HG03135 (cell line): ENCODE data around the gene ZIC1.

Experiments used
- ATAC-seq: cut with Tn5 transposase; IDR thresholded peaks from one replicate; pipeline ENCODE4 v1.9.1; 2021; ENCODE audit warnings: mild to moderate bottlenecking, moderate library complexity; ENCODE audit not compliant: unreplicated experiment

ZIC1 gene

DNA sequence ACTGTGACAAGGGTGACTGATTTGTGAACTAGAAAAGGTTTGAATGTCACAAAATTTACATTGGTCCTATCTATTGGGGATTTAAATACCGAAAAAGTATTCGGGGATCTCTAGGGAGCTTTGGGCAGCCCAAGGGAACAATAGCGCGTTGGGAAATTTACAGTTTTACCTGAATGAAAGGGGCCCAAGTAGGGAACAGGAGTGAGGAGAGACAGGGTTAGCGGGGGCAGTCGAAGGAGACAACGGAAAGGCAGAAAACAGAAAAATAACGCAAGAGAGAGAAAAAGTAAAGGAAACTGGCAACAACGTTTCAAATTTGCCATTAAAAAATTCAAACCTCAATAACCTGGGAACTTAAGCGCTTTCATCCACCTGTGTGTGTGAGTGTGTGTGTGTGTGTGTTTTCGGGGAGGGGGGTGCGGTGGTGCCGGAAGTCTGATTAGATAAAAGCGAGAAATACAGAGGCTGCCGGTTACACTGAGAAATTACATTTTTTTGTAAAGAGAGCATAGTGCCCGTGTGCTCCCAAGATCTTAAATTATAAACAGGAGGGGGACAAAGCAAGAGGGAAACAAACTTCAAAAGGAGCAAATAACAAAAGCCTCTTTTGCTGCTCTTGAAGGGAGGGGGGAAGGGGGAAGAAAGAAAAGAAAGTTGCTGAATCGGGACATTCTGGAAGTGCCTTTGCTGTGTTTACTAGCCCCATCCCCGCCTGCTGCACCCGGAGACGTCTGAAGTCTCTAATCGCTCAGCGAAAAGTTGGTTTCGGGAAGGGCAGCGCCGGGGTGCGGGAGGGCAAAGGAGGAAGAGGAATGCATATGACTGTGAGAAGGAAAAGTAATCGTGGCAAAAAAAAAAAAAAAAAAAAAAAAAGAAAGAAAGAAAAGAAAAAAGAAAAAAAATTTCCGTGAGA is 721 bp upstream of the ZIC1 start:
- ATAC-seq = no peak

GRCh38 chr3:147410116-147410525 is 956 bp downstream of the ZIC1 start:
- ATAC-seq = no peak

GRCh38 chr3:147410526-147411237 is 1.5 kb downstream of the ZIC1 start:
- ATAC-seq = no peak

DNA sequence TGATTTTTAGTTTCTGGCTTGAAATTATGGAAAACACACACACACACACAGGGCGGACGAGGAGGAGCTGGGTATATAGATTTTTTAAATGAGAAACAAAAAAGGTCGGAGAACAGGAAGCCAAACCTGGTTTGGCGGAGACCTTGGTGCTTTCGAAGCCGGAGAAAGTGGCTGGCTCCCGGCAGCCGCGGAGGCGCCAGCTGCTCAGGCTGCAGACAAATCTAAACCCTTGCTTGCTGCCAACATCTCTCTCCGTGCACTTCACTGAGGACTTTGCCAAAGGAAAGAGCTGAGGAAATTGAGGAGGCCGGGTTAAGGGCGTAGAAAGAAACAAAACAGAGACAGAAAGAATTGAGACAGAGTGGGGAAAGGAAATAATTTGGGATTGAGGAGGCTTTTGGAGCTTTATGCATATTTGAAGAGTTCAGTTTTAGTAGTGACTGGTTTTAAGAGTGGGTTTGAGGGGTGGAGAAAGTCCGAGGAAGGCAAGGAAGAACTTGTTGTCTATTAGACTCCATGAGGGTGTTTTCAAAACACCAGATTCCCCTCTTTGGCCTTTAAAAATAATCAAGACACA is 2.2 kb downstream of the ZIC1 start:
- ATAC-seq = no peak

- no peak for ATAC-seq
Observed at GRCh38 chr3:147411815-147412241, 2.7 kb downstream of the ZIC1 start.

GRCh38 chr3:147412261-147412916 is 3.2 kb downstream of the ZIC1 start:
- no peak for ATAC-seq

DNA sequence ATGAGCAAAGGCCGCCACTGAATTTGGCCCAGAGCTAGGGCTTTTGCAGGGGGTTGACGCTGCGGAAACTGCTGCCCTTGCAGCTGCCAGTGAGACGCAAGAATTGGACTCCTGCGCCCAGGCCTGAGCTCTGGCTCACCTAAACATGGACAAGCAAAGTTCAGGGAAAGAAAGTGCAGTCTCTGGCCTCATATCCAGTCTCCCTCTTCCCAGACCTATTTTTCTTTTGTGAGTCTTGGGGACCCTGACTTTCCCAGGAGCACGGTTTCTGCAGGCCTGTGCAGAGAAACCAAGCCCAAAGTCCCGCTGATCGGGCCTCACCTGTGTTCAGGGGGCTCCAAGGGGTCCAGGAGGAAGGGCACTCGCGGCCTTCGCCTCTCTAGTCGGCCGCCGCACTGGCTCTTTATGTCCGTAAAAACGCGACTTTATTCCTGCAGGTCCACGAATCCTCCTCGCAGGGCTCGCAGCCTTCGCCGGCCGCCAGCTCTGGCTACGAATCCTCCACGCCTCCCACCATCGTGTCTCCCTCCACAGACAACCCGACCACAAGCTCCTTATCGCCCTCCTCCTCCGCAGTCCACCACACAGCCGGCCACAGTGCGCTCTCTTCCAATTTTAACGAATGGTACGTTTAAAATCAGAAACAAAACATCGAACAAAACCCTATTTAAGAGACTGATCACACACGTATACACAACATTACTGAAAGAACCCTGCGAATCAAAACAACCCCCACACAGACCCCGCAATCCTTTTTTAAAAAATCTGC is 3.9 kb downstream of the ZIC1 start:
- no peak for ATAC-seq

- ATAC-seq = no peak
Observed at GRCh38 chr3:147413686-147414389, 4.7 kb downstream of the ZIC1 start.

DNA sequence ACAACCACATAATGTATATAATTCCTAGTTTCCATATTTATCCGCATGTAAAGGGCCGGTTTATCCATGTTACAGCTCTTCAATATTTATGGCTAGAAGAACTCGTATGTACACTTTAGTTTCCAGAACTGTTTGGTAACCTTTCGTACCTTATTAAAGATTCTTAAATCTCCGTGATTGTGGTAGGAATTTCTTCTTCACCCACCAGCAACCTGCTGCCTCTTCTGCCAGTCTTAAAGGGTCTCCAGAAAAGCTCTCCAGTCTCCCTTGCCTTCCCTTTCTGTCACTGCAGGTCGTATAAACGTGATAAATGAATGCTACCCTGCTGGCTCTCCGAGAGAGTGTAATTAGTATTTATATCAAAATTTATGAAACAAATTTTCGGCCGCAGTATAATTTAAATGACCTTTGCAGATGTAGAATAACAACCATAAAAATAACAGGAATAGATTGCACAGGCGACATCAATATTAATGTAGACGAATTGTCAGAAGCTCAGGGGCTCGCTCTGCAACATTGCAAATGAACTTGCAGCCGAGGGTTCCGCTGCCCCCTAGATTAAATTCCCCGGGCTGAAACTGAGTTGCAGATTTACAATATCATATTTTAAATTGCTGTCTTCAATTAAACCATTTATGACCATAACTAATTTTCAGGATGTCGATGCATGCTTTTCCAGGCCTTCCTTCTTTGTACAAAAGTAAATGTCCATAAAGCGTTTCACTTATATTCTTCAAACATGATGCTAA is 5.4 kb downstream of the ZIC1 start:
- no peak for ATAC-seq

DNA sequence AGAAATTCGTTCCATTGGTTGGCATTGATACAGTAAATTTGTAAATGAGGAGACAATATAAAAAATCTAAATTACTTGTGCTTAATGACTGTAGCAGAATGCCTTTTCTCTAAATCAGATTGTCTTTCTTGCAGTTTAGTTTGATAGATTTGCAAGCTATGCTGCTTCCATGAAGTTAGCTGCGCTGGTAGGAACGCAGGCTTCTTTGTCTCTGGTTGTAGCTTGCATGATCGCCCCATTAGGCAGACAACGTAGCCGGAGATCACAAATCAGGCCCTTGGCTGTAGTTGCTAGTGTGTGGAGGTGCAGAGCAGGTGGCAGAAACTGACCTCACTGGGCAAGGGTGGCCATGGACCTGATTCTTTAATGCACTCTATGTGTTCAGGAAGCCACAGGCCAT is 6.1 kb downstream of the ZIC1 start:
- ATAC-seq = no peak

DNA sequence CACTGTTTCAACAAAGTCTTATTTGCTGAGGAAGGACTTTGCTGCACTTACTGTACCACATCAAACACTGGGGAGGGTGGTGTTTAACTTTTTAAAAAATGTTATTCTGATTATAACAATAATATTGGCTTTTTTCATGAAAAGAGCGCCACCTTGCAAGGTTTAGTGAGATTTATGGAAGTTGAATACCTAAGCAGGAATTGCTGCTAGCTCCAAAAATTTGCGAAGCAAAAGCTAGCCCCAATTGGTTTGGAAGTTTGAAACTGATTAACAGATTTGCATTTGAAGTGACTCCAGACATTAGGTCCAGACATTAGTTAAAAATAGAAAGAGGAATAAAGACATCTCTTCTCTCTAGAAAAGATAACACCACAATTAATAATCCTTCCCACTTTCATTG is 6.7 kb downstream of the ZIC1 start:
- no peak for ATAC-seq

GRCh38 chr3:147416931-147417330 is 7.8 kb downstream of the ZIC1 start:
- ATAC-seq = no peak

GRCh38 chr3:147417551-147418295 is 8.6 kb downstream of the ZIC1 start:
- no peak for ATAC-seq

- ATAC-seq = no peak
Observed at GRCh38 chr3:147418371-147418781, 9.2 kb downstream of the ZIC1 start.

DNA sequence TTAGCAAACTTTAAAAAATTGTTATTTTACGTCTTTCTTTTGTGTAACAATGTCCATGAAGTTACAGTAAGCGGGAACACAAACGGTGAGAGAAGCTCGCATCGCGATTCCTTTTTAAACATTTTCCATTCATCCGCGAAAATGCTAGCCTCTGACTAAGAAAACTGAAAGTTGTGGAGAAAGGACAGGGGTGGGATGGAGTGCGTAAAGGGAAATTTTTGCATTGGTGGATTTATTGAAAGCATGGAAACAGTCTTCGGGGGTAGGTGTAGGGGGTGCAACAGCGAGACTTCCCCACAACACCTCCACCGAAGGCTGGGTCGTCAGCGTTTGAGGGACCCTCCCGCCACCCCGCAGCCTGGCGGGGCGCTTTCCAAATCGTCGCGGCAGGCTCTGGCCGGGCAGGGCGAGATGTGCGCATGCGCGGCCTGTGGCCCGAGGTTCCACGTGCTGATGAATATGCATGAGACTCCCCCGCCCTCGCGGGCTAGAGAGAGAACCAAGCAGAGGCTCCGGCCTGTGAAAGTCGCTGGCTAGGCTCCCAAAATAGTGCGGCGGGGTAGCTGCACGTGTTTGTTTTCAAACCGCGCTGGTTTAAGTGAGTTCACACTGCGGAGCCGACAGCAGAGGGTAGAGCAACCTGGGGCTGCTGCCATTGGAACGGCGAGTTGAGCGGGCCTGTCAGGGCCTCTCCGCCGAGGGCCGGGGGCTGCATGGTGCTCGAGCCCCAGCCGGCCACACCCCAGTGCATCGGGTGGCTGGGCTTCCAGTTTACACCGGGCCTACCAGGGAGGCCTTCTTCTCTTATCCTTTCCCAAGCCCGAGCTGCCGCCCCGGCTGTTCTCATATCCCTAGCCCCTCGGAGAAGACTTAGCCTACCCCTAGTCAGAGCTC is 9.9 kb downstream of the ZIC1 start:
- no peak for ATAC-seq

GRCh38 chr3:147419781-147420224 is 10.6 kb downstream of the ZIC1 start:
- no peak for ATAC-seq
